HG03432 (cell line): Measurements from ENCODE around the gene BRPF1.
A peak's percentile ranks its signal among the peaks of the same experiment; 100 is the strongest.

Experiments used
- ATAC-seq: cut with Tn5 transposase; IDR thresholded peaks from one replicate; pipeline ENCODE4 v1.9.1; 2021; ENCODE audit warnings: mild to moderate bottlenecking, moderate library complexity; ENCODE audit not compliant: unreplicated experiment

Gene BRPF1

DNA sequence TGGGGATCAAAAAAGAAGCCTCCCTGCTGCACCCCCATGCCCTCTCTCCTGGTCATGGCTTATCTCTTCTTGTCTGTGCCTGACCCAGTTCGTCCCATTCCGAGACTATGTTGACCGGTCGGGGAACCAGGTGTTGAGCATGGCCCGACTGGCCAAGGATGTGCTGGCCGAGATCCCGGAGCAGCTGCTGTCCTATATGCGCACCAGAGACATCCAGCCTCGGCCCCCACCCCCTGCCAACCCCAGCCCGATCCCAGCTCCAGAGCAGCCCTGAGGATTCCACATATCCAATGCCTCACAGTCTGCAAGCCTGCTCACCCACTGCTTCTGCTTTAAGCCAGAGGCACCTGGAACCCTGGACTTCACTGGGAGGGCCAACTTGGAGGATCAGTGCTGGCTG, 2.1 kb upstream of the BRPF1 start:
- no peak for ATAC-seq

DNA sequence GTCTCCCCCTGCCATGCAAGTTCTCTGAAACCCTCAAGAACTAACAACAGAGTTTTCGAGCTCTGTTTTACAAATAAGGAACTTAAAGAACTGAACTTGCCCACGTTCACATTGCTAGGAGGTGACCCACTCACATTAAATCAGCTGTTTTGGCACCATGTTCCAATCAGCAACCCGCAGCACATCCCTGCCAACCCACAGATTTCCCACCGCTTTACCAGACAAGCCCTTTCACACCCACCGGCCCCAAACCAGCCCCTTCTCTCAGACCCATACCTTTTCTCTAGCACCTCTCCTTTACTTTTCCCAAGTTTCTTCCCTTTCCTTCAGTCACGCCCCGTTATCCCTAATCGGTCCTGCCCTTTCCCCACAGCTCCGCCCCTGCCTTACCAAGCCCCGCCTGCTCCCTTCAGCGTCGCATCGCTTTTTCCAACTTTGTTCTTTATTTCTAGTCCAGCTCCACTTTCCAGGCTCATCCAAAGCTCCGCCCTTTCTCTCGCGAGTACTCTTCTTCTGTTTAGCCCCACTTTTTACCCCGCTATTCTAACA, 804 bp upstream of the BRPF1 start:
- ATAC-seq, result peak; percentile 54

DNA sequence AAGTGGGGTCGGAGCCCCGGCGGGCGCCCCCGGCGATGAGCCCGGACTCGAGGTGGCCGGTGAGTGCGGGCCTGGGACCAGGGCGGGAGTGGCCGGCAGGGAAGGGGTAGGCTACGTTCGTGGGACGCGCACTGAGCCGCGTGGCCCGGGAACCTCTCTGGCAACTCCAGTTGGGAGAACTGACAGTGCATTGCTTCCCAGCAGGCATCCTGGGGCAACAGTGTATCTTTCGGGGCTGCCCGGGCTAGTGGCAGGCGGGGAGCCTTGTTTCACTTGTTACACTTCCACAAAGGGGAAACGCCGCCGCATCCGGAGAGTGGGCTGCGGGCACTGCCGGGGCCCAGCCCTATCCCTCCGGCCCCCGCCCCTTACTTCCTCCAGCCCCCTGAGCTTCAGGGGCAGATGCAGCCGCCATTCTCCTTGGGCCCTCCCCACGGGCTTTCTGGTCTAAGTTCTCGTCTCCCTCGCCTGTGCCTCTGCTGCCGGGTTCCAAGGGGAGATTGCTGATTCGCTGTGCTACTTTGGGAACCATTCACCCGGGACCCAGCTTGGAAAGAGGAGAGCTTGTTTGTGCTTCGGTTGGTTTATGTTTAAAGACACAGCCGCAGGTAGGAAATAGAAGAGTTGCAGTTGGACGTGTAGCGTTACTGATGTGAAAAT, 675 bp downstream of the BRPF1 start:
- peak; percentile 14 for ATAC-seq

DNA sequence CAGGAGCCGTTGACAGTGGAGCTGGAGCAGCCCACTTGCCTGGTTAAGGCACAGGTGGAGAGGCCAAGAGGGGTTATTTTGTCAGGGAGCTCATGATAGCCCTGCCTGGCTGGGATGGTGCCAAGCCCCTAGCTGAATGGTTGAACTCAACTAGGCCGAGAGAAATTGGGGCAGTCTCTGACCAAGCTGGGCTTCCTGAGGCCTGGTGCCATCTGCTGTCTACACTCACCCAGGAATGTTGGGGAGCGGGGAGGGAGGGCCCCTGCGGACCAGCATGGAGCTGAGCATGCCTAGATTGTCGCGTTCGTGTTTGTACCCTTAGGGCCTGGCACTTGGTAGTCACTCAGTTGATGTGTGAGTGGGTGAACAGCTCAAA, 1.2 kb downstream of the BRPF1 start:
- no peak for ATAC-seq

DNA sequence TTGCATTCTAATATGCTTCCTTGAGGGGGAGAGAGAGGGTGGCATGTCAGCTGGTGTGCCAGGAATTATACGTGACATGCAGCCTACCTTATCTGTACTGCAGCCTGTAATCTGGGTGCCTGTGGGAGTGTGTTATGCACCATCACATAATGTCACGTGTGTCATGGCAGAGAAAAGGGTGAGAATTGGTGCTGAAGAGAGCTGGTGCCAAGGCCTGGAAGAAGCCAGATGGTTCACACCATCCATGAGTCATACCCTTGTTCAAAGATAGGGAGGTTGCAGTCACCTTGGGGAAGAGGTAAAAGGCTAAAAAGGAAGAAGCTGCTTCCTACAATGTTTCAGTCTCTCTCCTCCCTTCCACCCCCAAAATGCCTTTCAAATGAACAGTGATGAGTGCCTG, 5.3 kb downstream of the BRPF1 start:
- no peak for ATAC-seq

DNA sequence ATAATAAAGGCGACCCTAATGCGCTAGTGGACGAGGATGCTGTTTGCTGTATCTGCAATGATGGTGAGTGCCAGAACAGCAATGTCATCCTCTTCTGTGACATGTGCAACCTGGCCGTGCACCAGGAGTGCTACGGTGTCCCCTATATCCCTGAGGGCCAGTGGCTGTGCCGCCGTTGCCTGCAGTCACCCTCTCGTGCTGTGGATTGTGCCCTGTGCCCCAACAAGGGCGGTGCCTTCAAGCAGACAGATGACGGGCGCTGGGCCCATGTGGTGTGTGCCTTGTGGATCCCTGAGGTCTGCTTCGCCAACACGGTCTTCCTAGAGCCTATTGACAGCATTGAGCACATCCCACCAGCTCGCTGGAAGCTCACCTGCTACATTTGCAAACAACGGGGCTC, 7.6 kb downstream of the BRPF1 start:
- ATAC-seq, result no peak

DNA sequence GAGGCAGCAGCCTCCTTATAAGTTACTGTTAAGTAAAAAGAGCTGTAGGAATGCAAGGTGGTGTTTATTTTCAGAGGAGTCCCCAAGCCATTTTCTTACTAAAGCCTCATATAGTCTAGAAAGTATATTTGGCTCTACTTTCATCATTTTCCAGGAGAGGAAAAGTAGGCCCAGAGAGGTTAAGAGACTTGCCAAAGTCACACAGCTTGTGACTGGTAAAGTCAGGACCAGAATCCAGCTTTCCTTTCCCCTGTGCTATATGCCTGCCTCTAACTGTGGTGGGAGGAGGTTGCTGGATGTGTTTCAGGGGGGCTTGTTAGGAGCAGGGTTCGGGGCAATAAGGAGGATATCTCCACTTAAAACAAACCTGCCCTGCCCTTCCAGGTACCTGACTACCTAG, 11.0 kb downstream of the BRPF1 start:
- ATAC-seq, result no peak

DNA sequence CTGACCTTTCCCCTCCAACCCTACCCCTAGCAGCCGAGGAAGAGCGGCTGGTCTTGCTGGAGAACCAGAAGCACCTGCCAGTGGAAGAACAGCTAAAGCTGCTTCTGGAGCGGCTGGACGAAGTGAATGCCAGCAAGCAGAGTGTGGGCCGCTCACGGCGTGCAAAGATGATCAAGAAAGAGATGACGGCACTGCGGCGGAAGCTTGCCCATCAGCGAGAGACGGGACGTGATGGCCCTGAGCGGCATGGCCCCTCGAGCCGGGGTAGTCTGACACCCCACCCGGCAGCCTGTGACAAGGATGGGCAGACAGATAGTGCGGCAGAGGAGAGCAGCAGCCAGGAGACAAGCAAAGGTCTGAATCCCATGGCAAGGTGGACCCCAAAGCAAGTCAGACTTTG, 12.0 kb downstream of the BRPF1 start:
- no peak for ATAC-seq

DNA sequence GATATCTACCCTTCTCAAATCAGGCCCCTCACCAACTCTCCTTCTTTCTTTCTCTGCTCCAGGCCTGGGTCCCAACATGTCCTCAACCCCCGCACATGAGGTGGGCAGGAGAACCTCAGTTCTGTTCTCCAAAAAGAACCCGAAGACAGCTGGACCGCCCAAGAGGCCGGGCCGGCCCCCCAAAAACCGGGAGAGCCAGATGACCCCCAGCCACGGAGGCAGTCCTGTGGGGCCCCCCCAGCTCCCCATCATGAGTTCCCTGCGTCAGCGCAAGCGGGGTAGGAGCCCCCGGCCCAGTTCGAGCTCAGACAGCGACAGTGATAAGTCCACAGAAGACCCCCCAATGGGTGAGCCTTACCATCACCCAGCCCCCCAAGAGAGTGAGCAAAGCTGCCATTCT, 12.6 kb downstream of the BRPF1 start:
- ATAC-seq, result no peak

DNA sequence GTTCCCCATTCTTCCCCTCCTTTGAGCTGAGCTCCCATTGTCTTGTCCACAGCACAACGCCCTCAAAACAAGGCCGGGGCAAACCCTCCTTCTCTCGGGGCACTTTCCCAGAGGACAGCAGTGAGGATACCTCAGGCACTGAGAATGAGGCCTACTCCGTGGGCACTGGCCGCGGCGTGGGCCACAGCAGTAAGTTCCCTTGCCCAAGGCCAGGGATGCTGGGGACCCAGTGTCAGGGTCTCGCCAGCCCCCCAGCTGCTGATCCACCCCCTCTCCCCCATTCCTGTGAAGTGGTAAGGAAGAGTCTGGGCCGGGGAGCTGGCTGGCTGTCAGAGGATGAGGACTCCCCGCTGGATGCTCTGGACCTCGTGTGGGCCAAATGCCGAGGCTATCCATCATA, 14.0 kb downstream of the BRPF1 start:
- ATAC-seq, result no peak

DNA sequence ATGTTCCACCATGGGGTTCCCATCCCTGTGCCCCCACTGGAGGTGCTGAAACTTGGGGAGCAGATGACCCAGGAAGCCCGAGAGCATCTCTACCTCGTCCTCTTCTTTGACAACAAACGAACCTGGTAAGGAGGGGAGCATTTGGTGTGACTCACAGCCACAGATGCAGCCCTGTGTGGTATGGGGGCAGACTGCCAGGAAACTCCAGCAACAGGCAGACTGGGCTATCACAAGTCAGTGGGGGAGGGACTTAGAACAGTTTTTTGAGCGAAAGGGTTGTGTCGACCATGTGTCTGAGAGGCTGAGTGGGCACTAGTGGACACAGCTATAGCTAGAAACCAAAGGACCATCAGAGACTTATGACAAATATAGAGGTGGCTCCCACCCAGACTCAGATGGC, 14.8 kb downstream of the BRPF1 start:
- ATAC-seq, result no peak

DNA sequence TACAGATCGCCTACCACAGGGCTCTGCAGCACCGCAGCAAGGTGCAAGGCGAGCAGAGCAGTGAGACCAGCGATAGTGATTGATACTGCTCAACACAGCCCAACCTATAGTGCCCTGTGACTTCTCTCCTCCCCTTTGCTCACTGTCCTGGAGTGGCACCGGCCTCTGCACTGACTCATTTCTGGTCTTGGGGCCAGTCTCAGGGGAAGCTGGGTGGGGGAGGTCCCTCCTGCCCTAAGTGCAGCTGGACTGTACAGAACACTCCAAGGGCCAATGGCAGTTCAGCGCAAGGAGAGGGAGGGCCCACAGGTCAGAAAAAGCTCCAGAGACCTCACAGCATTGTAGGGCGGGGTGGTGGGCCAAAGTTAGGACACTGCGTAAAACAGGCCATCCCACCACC, 15.7 kb downstream of the BRPF1 start:
- ATAC-seq, result peak; percentile 12

DNA sequence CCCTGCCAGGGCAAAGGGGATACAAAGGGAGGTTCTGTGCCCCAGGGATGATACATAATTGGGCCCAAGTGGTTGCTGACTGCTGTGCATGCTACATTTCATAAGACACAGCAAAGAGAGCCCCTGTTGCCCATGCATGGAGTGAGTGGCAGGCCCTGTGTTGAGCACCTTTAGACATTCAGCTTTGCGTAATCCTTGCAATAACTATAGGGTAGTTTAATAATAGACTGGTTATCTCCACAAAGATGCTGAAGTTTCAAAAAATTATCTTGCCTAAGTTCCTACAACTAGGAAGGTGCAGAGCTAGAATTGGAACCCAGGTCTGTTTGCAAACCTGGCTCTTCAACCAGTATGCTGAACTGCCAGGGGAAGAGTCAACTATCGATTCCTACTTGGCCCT, 16.5 kb downstream of the BRPF1 start:
- ATAC-seq, result no peak

DNA sequence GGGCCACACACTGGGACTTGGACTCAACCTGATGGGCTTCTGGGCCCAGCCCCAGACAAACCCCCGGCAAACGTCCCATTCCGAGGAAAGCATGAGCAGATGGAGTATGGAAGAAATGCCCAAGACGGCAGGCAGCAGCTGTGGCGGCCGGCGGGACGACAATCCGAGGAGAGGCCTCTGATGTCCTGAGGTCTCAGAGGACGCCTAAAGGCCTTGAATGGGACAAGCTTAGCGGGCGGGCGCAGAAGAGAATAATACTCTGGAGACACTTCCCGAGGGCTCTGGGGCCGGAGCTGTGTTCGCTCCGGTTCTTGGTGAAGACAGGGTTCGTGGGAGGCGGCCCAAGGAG, 17.7 kb downstream of the BRPF1 start:
- no peak for ATAC-seq

DNA sequence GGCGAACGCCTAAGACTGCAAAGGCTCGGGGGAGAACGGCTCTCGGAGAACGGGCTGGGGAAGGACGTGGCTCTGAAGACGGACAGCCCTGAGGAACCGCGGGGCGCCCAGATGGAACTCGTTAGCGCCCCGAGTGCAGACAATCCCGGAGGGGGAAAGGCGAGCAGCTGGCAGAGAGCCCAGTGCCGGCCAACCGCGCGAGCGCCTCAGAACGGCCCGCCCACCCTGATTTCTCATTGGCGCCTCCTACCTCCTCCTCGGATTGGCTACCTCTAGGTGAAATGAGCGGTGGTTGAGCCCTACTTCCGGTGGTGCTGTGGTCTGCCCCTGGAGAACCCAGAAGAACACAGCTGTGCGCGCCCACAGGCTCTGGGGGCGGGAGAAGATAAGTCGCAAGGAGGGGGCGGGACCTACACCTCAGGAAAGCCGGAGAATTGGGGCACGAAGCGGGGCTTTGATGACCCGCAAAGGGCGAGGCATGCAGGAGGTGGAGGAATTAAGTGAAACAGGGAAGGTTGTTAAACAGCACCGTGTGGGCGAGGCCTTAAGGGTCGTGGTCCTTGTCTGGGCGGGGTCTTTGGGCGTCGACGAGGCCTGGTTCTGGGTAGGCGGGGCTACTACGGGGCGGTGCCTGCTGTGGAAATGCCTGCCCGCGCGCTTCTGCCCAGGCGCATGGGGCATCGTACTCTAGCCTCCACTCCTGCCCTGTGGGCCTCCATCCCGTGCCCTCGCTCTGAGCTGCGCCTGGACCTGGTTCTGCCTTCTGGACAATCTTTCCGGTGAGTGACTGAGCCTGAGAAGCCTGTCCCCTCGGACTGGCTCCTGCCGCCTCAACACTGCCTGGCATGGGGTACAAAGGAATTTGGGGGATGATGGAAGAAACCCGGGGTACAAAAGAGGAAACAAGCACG, 18.4 kb downstream of the BRPF1 start, which contains the start of gene OGG1:
OGG1 (plus strand) TSS at position 308 of the 911 bp plus-strand sequence; CDS start at position 643, 335 bp downstream.
- ATAC-seq, result peak; percentile 92

DNA sequence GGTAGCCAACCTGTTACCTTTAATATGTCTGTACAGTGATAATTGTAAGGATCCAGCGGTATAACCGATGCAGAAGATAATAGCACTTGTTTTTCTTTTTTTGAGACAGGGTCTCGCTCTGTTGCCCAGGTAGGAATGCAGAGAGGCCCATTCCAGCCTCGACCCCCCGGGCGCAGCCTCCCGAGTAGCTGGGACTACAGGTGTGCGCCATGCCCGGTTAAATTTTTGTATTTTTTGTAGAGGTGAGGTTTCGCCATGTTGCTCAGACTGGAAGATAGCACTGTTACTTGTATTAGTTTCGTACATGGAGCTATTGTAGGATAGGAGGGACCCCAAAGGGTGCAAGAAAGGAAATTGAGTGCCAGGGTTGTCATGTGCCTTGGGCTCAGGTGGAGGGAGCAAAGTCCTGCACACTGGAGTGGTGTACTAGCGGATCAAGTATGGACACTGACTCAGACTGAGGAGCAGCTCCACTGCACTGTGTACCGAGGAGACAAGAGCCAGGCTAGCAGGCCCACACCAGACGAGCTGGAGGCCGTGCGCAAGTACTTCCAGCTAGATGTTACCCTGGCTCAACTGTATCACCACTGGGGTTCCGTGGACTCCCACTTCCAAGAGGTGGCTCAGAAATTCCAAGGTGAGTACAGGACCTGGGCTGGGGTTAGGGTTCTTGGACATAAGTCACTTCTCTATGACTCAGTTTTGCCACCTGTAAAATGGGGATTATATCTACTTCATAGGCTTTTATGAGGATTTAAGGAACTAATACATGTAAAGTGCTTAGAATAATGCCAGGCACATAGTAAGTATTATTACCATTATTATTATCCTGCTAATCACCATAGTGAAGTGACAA, 19.2 kb downstream of the BRPF1 start:
- no peak for ATAC-seq

DNA sequence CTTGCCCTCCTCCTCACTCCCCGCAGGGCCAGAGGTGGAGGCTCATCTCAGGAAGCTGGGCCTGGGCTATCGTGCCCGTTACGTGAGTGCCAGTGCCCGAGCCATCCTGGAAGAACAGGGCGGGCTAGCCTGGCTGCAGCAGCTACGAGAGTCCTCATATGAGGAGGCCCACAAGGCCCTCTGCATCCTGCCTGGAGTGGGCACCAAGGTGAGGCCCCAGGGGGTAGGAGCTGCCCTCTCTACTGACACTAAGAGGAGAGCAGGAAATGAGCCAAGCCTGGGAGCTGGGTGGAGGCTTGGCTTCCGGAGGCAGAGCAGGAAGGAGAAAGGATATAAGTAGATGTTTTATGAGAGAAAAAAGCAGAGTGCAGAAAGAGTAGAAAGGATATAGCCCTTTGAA, 23.1 kb downstream of the BRPF1 start:
- no peak for ATAC-seq

DNA sequence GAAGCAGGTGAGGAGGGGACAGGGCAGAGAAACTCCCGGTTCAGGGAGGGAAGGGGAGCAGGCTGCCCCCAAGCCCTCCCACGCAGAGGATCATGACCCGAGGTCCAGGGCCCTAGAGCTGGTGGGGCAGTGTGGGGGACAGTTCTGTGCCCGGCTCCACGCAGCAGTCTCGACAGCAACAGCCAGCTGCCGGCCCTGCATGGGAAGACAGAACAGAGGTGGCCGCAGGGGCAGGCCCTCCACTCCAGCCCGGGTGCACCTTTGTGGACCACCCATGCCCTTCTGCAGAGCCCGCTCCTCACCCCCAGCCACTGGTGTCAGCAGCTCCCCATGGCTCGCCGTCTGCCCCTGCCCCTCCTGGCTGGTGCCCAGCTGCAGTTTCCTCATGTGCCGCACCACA, 25.9 kb downstream of the BRPF1 start:
- no peak for ATAC-seq

DNA sequence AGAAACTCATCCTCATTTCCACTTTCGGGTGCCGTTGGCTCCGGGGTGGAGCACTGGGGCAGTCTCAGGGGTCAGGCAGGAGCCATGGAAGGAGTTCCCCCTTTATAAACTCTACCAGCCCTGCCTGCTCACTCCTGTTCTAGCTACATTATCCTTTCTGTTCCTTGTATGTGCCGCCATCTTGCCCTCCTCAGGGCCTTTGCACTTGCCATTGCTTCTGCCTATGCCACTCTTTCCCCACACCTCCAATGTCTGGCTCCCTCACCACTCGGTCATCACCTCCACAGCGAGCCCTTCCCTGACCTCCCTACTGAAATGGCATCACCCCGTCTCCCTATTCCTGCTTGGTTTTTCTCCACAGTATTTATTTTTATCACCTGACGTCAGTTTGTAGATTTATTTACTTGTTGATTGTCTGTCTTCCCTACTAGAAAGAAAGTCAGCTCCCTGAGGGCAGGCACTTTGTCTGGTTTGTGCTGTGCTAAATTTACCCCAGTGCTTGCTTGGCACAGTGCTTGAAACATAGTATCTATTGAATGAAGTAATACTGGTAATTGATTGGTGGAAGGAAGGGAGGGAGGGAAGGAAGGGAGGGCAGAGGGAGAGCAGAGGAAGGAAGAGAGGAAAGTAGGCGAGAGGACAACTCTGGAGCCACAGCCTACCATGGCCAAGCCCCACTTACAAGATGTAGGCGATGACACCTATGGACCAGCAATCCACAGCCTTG, 29.4 kb downstream of the BRPF1 start:
- no peak for ATAC-seq

DNA sequence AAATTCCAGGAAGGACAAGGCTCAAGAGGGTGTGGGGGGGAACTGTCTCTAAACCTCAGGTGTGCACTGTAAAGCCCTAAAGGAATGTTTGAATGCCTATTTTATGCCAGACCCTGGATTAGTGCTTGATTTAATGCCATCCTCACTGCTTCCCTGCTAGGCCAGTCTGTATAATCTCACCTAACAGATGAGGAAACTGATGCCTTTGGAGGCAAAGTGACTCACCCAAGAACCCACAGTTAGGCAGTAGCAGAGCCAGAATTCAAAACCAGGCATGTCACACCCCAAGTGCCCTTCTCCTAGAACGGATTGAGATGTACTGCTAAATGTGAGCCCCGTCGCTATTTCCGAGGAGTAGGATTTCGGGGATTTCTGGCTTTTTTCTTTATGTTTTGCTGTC, 30.4 kb downstream of the BRPF1 start:
- no peak for ATAC-seq

DNA sequence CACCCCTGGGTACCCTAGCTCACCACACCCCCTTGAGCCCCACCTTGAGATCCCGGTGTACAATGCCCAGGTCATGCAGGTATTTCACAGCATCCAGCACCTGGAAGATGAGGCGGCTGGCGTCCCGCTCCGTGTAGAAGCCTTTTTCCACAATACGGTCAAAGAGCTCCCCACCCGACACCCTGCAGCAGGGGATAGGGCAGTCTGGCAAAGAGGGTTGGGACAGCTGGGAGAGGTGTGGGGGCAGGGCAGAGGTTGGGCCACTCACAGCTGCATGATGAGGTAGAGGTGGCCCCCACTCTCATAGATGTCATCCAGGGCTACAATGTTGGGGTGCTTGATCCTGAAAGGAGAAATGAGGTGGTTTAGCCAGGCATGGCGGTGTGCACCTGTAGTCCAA, 31.3 kb downstream of the BRPF1 start:
- no peak for ATAC-seq
